ENCODE results near the gene ABLIM1.
A peak's percentile ranks its signal among the peaks of the same experiment; 100 is the strongest.

Gene ABLIM1

DNA sequence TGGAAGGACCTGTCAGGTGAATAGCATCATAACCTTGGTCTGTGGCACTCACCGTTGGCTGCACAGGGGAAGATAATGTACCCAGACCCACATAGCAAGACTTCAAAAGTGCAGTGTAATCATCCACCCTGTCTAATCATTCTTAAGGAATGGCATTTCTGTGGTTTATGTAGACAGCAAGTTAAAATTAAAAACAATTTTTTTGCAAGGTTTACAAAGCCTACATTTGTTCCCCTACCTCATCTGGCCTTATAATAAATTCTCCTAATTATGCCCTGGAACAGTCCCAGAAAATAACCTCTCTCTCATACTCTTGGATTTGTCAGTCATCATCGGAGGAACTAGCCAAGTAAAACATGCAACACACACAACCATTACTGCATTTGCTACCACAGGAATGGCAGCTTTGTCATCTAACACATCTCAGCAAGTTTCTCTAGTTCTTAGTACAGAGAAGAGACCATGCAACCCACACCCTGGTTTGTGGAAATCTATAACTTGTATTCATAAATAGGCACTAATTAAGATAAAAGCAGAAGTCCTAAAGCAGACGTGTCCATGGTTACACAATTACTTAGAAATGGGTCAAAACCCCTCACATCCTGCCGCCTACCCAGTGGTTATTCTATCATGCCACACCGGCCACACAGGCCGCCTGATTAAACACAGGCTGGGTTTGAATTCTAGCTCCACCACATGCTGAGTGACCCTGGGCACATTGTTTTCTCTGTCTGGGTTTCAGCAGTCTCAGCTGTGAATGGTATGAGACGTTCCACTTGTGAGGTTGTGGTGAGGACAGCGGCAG, 19.1 kb downstream of the ABLIM1 start:
- no peak overlapping the region for H3K9ac ChIP-seq
- TF ChIP-seq Cebpa-rat (IDR thresholded peaks at IDR 0.05), result peak in 4 of 11 experiments; percentile 21 to 38 (median 26); a peak in 3 of 22 replicates

DNA sequence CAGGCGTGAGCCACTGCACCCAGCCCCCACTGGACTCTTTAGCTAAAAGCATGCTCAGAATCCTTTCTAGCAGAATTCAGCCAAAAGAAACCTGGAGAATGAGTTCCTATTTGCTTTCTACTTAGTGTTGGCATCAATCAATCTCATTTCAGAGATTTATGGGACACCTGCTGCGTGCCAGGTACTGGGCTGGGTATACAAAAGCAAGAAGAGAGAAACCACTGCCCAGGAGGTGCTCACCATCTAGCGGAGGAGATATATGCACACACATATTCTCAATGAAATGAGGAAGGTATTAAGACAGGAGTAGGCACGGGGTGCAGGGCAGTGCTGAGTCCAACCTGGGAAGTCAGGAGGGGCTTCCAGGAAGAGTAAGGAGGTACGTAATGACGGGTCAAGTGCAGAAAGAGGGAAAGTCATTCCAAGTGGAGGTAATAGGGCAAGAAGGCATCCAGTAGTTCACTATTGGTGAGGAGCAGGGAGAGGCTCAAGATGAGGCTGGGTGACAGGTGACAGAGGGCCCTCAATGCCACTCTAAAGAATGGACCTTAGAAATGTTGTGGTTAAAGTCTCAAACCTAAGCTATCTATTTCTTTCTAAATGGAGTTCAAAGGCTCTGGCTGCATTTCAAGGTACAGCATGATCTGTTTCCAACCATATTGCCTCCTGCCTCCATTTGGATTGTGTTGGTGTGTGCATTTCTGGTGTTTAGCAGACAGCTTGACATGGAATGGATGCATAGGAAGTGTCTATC, 22.1 kb downstream of the ABLIM1 start:
- peaks cover 23 to 29% (median 26%) of the 10 kb centered on the region in 11 experiments for H3K27me3 ChIP-seq
- H3K4me1 ChIP-seq, result peaks cover 0 to 63% (median 26%) of the 10 kb centered on the region in 10 experiments; a peak in 15 of 20 replicates
- no peak for TF ChIP-seq Cebpa-rat (IDR thresholded peaks at IDR 0.05)
- H3K36me3 ChIP-seq, result no peaks in the 10 kb centered on the region
- H3K4me3 ChIP-seq, result no peak overlapping the region
- H3K27ac ChIP-seq, result no peak overlapping the region
- no peaks in the 10 kb centered on the region for H4K20me1 ChIP-seq
- no peak overlapping the region for H3K9ac ChIP-seq
- H3K9me3 ChIP-seq (replicated peaks in 1 of 11), result peaks cover 0 to 7% (median 0%) of the 10 kb centered on the region in 11 experiments; a peak in 4 of 22 replicates
- no peak overlapping the region; a peak in 1 of 22 replicates for H3K4me2 ChIP-seq

More for the DNA sequence above, 19.1 kb downstream of the ABLIM1 start:
- Histone ChIP-seq H3K4me2 (peak overlapping the region in 10 of 11 experiments; percentile 8 to 78 (median 60); a peak in 15 of 22 replicates), H3K27me3 (no peaks in the 10 kb centered on the region), H3K36me3 (no peaks in the 10 kb centered on the region), H3K9me3 (replicated peaks in 1 of 11) (no peaks in the 10 kb centered on the region; a peak in 1 of 22 replicates), H3K4me1 (peaks cover 0 to 38% (median 19%) of the 10 kb centered on the region in 10 experiments; a peak in 15 of 20 replicates), H3K27ac (peak overlapping the region in 4 of 11 experiments; percentile 8 to 58 (median 41); a peak in 6 of 22 replicates), H3K4me3 (no peak overlapping the region), H4K20me1 (no peaks in the 10 kb centered on the region)

DNA sequence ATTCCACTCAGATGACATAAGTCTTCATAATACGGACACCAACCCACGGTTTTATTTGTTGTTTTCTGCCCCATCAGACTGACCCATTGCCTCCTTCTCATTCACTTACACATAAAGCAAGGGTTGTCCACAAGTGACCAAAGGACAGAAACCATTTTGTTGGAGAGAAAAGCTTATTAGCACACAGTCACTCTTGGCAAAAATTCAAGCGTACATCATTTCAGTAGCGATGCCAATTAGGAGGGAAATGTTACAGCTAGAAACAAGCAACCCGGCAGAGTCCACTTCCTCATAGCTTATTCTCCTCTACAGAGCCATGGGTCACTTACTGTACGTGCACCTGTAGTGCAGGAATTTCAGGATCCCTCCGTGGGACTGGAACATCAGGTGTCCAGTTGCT, 23.0 kb downstream of the ABLIM1 start:
- H3K27ac ChIP-seq, result no peak overlapping the region

DNA sequence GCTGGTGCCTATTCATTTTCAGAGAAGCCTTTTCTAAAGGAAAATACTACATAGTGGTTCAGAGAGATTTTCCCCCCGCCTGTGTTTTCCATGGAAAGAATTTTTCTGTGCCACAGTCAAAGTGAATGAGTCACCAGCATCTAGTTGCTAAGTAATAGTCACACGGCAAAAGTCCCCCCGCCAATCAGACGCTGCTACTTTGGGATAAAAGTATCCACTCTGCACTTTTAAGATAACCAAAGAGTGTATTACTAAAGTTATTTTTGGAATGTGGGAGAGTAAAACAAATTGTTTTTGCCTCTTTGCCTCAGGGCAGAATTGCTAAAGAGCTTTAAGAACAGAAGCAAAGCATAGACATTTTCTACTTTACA, 23.5 kb downstream of the ABLIM1 start:
- Histone ChIP-seq H3K27ac (no peak overlapping the region), H3K9ac (no peak overlapping the region)

More for the DNA sequence above, 23.0 kb downstream of the ABLIM1 start:
- H3K4me2 ChIP-seq, result peak overlapping the region in 2 of 11 experiments; percentile 29 to 47; a peak in 4 of 22 replicates
- no peak overlapping the region for H3K4me3 ChIP-seq
- H3K27me3 ChIP-seq, result peaks cover 28 to 38% (median 35%) of the 10 kb centered on the region in 11 experiments
- H3K9me3 ChIP-seq (replicated peaks in 1 of 11), result peaks cover 0 to 7% (median 0%) of the 10 kb centered on the region in 11 experiments; a peak in 4 of 22 replicates
- no peak for TF ChIP-seq Cebpa-rat (IDR thresholded peaks at IDR 0.05)
- peaks cover 0 to 61% (median 25%) of the 10 kb centered on the region in 10 experiments; a peak in 15 of 20 replicates for H3K4me1 ChIP-seq
- H3K9ac ChIP-seq, result no peak overlapping the region
- H3K36me3 ChIP-seq, result no peaks in the 10 kb centered on the region
- H4K20me1 ChIP-seq, result no peaks in the 10 kb centered on the region

DNA sequence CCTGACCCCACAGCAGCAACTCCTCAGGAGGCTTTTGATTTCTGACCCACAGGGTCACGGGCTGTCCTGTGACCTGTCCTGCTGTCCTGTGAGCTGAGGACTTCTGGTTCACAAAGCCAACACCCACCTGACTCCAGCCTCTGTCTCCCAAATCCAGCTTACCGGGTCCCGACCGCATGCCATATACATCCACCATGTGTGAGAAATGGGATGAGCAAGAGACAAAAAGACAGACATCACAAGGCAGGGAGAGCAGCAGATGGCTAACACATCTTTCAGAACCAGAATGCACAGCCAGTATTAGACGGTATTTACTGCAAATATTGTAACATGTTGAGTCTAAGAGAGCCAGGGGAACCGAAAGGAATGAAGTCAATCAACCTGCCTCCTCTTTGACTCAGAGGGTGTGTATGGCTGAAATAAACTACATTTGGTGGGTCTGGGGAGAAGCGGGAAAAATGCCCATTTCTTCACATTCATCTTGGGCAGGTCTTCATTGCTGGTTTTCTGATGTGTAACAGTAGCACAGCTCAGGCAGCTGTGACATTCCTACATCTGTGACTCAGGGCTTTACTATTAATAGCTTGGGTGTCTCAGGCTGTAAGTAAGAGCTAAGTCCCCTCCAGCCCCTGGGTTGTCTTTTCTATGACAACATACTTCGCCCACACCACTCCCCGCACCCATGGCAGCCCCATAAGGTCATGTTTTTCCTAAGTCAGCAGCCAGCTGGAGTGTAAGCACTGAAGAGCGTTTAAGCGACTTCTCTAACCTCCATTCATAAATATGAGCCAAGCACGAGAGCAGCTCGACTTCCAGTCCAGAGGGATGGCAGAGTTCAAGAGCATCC, 25.0 kb downstream of the ABLIM1 start:
- no peak overlapping the region for H3K9ac ChIP-seq
- H3K9me3 ChIP-seq (replicated peaks in 1 of 11), result peaks cover 0 to 7% (median 0%) of the 10 kb centered on the region in 11 experiments; a peak in 3 of 22 replicates
- H3K36me3 ChIP-seq, result no peaks in the 10 kb centered on the region
- no peak overlapping the region for H3K4me3 ChIP-seq
- TF ChIP-seq Cebpa-rat (IDR thresholded peaks at IDR 0.05), result no peak
- H4K20me1 ChIP-seq, result no peaks in the 10 kb centered on the region
- H3K27me3 ChIP-seq, result peaks cover 28 to 46% (median 38%) of the 10 kb centered on the region in 11 experiments
- peaks cover 0 to 41% (median 7%) of the 10 kb centered on the region in 10 experiments; a peak in 9 of 20 replicates for H3K4me1 ChIP-seq
- no peak overlapping the region for H3K27ac ChIP-seq
- H3K4me2 ChIP-seq, result peak overlapping the region in 6 of 11 experiments; percentile 6 to 61 (median 30); a peak in 9 of 22 replicates

More for the DNA sequence above, 23.5 kb downstream of the ABLIM1 start:
- Histone ChIP-seq H3K27me3 (peaks cover 28 to 42% (median 38%) of the 10 kb centered on the region in 11 experiments), H3K4me1 (peaks cover 0 to 56% (median 22%) of the 10 kb centered on the region in 10 experiments; a peak in 15 of 20 replicates), H3K4me2 (peak overlapping the region in 3 of 11 experiments; percentile 1 to 47 (median 29); a peak in 4 of 22 replicates), H3K9me3 (replicated peaks in 1 of 11) (peaks cover 0 to 7% (median 0%) of the 10 kb centered on the region in 11 experiments; a peak in 3 of 22 replicates), H3K36me3 (no peaks in the 10 kb centered on the region), H3K4me3 (no peak overlapping the region), H4K20me1 (no peaks in the 10 kb centered on the region)
- no peak for TF ChIP-seq Cebpa-rat (IDR thresholded peaks at IDR 0.05)

DNA sequence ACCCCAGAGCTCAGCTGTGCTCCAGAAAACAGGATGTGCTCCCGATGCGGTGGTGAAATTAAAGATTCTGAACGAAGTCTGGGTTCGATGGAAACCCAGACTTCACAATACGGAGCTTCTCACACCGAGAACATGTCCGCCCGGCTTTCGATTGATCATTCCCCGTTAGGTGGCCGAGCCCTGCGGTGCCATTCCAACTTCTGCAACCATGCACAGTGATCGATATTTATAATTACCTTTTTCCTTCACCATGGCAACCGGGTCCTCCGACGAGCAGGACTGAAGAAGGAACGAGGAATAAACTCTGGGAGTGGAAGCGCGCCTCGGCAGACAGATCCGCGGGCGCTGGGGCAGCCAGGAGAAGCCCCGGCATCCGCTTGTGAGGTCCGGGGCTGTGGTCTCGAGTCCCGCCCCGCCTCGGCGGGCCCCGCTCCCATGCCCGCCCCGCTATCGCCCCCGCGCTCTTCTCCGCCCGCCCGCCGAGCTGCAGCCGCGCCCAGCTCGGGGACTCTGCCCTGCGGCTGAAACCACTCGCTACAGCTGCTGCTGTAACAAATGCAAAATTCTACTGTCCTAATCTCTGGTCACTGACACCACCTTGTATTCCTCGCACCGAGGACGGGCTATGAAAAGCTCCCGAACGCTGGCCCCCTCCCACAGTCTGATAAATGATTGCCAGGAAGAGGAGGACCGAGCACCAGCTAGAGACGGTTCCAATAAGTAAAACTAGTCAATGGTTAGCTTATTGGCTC, 26.2 kb downstream of the ABLIM1 start:
- Histone ChIP-seq H3K27ac (no peak overlapping the region), H4K20me1 (no peaks in the 10 kb centered on the region), H3K4me2 (peak overlapping the region in 5 of 11 experiments; percentile 22 to 75 (median 53); a peak in 9 of 22 replicates), H3K9me3 (replicated peaks in 1 of 11) (peaks cover 0 to 7% (median 0%) of the 10 kb centered on the region in 11 experiments; a peak in 3 of 22 replicates), H3K4me1 (peaks cover 0 to 37% (median 7%) of the 10 kb centered on the region in 10 experiments; a peak in 9 of 20 replicates), H3K27me3 (peaks cover 28 to 46% (median 38%) of the 10 kb centered on the region in 11 experiments), H3K9ac (no peak overlapping the region), H3K4me3 (peak overlapping the region in 3 of 10 experiments; percentile 23 to 32 (median 31); a peak in 6 of 20 replicates), H3K36me3 (no peaks in the 10 kb centered on the region)
- no peak for TF ChIP-seq Cebpa-rat (IDR thresholded peaks at IDR 0.05)

DNA sequence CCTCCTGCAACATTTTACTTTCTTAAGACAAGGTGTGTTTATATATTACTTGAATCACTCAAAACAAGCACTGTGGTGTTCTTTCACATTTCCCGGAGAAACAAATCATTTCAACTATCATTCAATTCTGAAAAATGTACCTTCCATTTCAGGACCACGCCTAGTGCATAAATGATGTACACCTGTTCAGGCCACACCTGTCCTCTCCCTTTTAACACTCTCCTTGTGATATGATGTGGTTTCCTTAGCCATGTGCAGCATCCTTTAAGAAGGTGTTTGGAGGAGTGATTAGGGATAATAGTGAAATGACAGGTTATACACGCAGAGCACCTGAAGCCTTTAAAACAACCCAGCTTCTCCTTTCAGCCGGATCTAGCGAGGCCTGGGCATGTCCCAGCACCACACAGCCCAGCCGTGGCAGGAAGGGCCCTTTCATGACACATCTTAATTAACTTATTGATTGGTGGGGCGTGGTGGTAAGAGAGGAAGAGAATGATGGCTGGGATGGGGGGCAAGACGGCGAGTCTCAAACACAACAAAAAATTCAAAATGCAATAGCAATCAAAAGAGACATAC, 26.9 kb downstream of the ABLIM1 start:
- Histone ChIP-seq H3K27me3 (peaks cover 28 to 46% (median 38%) of the 10 kb centered on the region in 11 experiments), H3K4me3 (peak overlapping the region in 3 of 10 experiments; percentile 23 to 32 (median 31); a peak in 4 of 20 replicates)

More for the DNA sequence above, 26.9 kb downstream of the ABLIM1 start:
- H3K27ac ChIP-seq, result no peak overlapping the region
- H3K36me3 ChIP-seq, result no peaks in the 10 kb centered on the region
- no peak overlapping the region for H3K9ac ChIP-seq
- H4K20me1 ChIP-seq, result no peaks in the 10 kb centered on the region
- TF ChIP-seq Cebpa-rat (IDR thresholded peaks at IDR 0.05), result no peak
- peak overlapping the region in 5 of 11 experiments; percentile 22 to 75 (median 53); a peak in 8 of 22 replicates for H3K4me2 ChIP-seq
- H3K9me3 ChIP-seq (replicated peaks in 1 of 11), result peaks cover 0 to 7% (median 0%) of the 10 kb centered on the region in 11 experiments; a peak in 3 of 22 replicates
- peaks cover 0 to 37% (median 7%) of the 10 kb centered on the region in 10 experiments; a peak in 9 of 20 replicates for H3K4me1 ChIP-seq

Measured in BLaER1 treated with 17β-estradiol and CSF1 and Interleukin-3, amounts not matched to agents 10 nM and 100 nM (cell line).